Measurements from ENCODE around the gene ZNF772.
A peak's percentile ranks its signal among the peaks of the same experiment; 100 is the strongest.
"Not testable (repeated sequence)": the region's sequence is repeated elsewhere in the genome, so short reads cannot be mapped to it uniquely, and the experiment has no call there.

The ZNF772 gene

DNA sequence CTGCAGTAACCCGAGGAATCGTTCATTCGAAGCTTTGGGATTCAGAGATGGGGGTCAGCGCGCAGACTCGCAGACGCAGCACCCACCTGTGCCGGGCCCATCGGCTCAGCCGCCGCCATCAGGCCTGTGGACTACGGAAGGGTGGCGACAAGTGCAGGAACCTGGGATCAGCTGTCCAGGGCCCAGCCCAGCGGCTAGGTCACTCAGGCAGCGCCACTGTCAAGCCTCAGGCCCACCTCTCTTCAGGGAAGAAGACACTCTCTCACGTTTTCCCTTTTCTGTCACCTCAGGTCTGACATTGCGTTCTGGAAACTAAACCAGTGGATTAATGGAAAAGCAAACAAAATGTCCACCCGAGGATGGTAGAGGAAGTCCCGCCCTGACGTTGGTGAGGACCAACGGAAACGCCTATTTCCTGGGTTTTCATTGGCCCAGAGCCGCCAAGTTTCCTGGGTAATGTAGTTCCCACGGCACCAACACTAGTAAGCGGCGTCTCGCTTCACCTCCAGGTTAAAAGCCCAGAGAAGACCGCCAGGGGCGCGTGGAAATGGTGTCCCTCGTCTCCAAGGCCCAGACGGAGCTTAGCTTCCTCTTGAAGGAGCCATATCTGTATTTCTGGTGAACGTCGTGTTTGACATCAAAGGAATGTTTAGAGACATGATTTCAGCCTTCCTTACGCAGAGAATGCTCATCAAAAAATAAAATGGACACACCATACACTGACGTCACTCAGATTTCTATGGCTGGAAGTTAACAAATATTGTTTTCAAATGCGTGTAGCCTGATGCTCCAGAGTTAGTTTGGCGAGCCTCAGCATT is at the start of gene ZNF772:
ZNF772 (minus strand) TSS at position 376 of the 818 bp plus-strand sequence; CDS start at position 119, 257 bp downstream.
- DNase-seq, result peak; percentile 91

- not testable (repeated sequence) for DNase-seq
Measured at GRCh38 chr19:57518021-57518420, 40.7 kb upstream of the ZNF772 start.

DNA sequence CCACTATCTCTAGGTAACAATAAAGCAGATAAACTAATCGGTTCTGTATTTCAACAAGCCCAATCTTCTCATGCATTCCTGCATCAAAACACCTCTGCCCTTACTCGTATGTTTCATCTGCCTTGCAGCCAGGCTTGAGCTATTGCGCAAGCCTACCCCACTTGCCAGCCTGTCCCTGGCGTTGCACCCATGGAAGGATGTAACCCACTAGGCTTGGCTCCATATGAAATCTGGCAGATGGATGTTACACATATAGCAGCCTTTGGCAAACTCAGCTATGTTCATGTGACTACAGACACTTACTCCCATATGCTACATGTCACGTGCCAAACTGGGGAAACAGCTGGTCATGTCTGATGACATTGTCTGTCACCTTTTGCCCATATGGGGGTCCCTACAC is 37.9 kb upstream of the ZNF772 start:
- DNase-seq, result no peak

GRCh38 chr19:57512845-57513244 is 35.5 kb upstream of the ZNF772 start:
- DNase-seq, result no peak

DNA sequence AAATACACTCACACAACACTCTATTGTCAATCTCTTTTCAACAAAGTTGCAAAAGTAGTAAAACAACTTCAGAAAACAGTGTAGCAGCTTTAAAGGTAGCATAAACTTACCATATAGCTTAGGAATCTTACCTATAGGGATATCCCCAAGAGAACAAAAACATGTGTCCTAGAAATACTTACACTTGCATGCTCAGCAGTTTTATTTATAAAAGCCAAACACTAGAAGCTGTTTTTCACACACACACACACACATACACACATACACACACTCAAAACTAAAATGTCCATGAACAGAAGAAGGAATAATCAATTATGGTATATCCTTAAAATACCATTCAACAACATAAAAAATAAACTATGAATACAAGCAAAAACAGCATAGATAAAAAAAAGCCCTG is 34.1 kb upstream of the ZNF772 start:
- no peak for DNase-seq

DNA sequence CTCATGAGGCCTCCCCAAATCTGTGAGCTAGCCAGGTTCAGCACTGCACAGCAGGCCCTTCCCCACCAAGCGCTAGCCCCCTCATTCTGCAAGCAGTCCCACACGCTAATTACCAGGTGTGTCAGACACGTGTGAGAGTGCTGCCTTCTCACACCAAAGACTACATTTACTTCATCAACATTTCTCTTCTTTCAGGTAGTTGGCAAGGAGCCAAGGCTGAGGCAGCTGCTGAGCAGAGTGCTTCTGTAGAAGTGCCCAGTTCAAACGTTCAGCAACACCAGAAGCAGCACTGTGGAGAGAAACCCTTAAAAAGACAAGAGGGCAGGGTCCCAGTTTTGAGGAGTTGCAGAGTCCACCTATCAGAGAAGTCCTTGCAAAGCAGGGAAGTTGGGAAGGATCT is 28.8 kb upstream of the ZNF772 start:
- no peak for DNase-seq

DNA sequence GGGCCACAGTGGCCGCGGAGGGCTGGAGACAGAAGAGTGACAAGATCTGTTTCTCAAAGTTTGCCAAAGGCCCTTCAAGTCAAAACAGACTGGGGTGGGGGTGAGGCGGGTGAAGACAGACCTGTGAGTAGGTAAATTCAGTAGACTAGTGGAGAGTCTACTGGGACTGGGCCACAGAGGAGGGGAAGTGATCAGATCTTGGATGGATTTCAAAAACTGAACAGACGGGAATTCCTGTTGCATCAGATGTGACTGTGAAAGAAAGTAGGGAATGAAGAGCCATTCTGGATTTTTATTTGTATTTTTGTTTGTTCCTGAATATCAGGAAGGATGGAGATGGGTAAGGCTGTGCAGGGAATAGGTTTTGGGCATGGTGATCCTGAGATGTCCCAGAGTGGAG is 23.0 kb upstream of the ZNF772 start:
- DNase-seq, result not testable (repeated sequence)

DNA sequence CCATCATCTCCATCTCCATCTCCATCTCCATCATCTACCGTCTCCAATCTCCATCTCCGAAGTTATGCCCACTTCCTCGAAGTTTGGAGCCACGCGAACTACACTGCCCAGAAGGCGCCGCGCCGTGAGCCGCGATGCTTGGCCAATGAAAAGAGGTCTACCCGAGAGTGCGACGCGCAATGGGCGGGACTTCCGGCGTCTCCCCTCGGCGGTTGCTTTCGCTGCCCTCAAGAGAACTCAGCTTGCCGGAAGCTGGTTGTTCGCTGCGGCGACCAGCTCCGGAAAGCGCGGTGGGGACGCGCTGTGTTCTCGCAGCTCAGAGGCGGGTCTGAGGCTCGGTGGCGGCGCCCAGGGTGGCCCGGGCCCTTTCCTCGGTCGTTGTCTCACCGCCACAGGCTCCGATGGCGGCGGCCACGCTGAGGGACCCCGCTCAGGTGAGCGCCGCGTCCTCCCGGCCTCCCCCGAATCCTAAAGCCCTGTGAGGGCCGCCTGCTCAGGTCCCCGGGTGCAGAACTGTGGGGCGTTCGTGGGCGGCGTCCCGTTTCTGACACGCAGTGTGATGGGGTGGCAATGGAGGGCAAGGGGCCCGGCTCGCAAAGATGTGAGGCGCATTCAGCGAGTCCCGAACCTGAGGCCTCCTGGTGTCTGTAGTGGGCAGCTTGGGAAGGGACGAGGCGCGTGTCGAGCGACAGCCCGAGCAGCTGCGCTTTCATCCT is 22.5 kb upstream of the ZNF772 start, which contains the start of gene ZNF773:
ZNF773 (plus strand) TSS at position 259 of the 716 bp plus-strand sequence; CDS start at position 402, 143 bp downstream.
- DNase-seq, result peak; percentile 83

- not testable (repeated sequence) for DNase-seq
Measured at GRCh38 chr19:57499332-57499679, 21.9 kb upstream of the ZNF772 start.

DNA sequence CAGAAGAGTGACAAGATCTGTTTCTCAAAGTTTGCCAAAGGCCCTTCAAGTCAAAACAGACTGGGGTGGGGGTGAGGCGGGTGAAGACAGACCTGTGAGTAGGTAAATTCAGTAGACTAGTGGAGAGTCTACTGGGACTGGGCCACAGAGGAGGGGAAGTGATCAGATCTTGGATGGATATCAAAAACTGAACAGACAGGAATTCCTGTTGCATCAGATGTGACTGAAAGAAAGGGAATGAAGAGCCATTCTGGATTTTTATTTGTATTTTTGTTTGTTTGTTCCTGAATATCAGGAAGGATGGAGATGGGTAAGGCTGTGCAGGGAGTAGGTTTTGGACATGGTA is 10.9 kb upstream of the ZNF772 start:
- DNase-seq, result not testable (repeated sequence)

GRCh38 chr19:57487477-57488298 is 10.3 kb upstream of the ZNF772 start, which contains the start of gene ZNF419:
Gene ZNF419, plus strand, starts transcription at chr19:57487750. Its CDS starts 201 bp downstream, at chr19:57487951.
- peak; percentile 82 for DNase-seq

DNA sequence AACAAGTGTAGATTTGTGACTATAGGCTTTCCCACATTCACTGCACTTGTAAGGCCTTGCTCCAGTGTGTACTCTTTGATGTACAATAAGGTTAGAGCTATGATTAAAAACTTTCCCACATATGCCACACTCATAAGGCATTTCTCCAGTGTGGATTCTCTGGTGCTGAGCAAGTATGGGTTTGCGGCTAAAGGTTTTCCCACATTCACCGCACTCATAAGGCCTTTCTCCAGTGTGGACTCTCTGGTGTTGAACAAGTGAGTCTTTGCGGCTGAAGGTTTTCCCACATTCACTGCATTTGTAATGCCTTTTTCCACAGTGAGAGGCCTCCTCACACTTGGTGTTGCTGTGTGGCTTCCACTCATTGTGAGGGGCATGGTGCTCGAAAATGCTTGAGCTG is 3.7 kb downstream of the ZNF772 start:
- DNase-seq, result no peak

DNA sequence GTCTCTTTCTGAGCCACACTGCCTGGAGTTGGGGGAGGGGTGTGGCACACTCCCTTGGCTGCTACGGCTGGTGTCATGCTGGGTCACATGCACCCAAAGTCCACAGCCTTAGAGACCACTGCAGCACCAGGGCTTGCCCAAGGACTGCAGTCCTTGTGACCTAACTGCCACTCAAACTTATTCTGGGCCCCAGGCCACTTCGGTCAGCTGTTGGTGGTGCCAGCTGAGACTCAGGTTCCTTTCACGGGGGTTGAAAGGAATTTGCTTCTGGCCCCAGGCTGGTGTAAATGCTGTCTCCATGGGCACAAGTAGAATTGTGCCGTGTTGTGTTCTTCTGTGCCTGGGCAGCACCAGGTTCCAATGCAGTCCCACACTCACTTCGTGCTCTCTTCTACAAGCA is 10.9 kb downstream of the ZNF772 start:
- DNase-seq, result no peak

DNA sequence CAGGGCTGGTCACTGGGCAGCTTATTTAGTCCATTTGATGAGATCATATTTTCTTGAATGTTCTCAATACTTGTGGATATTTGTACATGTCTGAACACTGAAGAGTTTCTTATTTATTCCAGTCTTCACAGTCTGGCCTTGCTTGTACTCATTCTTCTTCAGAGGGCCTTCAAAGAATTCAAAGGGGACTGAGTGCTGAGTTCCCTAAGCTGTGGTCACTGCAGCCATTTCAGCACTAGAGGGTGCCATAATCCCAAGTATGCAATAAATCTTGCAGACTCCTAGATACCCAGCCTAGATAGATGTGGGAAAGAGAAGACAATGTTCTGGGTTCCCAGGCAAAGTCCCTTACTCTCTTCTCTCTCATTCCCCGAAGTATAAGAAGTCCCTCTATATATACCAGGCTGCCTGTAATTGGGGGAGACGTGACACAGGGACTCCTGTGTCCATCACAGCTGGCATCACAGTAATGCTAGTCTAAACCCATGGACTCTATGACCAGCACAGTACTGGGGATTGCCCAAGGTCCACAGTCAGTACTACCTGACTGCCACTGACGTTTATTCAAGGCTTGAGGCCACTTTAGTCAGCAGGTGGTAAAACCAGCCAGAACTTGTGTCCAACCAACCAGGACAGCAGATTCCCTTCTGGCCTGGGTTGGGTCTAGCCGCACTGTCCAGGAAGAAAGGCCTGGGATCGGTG is 11.5 kb downstream of the ZNF772 start:
- DNase-seq, result no peak

DNA sequence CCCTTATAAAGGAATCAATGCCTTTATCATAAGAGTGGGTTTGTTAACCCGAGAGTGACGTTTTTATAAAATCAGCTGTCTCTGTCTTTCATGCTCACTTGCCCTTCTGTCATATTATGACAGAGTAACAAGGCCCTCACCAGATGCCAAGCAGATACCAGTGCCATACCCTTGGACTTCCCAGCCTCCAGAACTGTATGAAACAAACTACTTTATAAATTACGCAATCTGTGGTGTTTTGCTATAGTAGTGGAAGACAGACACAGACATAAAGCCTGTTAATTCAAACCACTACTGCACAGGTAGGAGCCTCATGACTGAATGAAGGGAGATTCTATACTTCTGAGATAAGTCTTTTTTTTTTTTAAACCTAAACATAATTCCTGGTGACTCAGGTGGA is 25.1 kb downstream of the ZNF772 start:
- DNase-seq, result no peak

- DNase-seq, result no peak
Measured at GRCh38 chr19:57443121-57443696, 34.2 kb downstream of the ZNF772 start.

DNA sequence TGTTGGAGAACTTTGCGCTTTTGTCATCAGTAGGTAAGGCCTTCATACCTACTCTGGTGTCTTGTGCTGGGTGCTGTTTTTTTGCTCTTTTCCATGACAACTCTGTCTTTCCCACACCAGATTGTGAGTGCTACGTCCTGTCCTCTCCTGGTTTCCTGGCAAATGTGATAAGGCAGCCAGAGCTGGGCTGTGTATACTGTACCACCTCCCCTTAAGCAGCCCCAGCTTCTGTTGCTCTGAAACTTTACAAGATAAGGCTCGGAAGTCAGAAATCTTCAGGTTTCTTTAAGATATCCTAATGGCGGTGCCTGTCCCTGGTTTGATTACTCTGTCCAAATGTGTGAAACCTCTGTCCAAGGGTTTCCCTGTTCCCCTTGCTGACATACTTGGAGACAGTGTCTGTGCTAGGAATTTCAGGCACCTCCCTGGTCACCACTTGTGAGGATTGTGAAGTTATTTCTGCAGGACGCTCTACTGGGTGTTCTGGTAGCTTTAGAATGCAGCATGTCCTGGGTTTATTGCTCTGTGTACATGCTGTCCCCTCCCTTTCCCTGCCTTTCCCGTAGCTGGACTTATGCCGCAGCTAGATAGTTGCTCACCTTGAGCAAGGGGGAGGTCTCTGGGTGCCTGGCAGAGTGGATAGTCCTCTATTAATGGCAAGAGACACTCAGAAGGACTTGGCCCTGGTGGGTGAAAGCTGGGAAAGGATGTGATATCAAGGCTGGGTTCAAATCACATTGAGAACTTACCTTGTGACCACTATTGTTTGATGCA is 35.2 kb downstream of the ZNF772 start:
- DNase-seq, result no peak

DNA sequence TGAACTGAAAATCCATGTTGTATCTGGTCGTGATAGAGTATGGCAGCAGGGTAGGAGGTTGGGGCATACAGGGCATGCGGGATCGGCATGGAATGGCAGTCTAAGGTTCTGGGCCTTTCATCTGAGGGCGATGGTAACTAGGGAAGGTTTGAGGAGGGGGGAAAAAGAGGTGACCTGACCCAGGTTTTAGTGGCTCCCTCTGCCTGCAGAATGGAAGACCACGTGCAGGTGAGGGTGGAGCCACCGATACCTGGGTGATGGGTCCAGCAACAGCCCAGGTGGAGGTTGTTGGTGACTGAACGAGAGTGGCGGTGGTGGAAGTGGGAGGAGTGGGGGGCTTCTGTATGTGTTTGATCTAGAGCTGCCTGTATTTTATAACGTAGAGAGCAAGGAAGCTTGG is 38.4 kb downstream of the ZNF772 start:
- DNase-seq, result no peak

GRCh38 chr19:57437931-57438330 is 39.4 kb downstream of the ZNF772 start:
- DNase-seq, result no peak

- no peak for DNase-seq
Measured at GRCh38 chr19:57436417-57436816, 40.9 kb downstream of the ZNF772 start.
